Thyroid gland (tissue), 4 donors: ENCODE results near the gene CAD.

Experiments
- POLR2A ChIP-seq, 2 donors: fragments of 450-650 bp; IDR thresholded peaks; one replicate each; pipeline ENCODE4 v1.6.1; 2017; ENCODE audit warnings: antibody characterized with exemption in 2 of 2, mild to moderate bottlenecking in 2 of 2, moderate library complexity in 1 of 2
- TF ChIP-seq, protein P1 (sequence below), 6 experiments: fragments of 200-600 bp in 3 of 6; fragments of 450-650 bp in 3 of 6; sonication (generic) in 3 of 6; IDR thresholded peaks; one replicate each; pipeline ENCODE4 v1.5.1; 2016 to 2019; ENCODE audit warnings: antibody characterized with exemption in 6 of 6, mild to moderate bottlenecking in 2 of 6, inconsistent platforms in 1 of 6, moderate library complexity in 1 of 6

DNA sequence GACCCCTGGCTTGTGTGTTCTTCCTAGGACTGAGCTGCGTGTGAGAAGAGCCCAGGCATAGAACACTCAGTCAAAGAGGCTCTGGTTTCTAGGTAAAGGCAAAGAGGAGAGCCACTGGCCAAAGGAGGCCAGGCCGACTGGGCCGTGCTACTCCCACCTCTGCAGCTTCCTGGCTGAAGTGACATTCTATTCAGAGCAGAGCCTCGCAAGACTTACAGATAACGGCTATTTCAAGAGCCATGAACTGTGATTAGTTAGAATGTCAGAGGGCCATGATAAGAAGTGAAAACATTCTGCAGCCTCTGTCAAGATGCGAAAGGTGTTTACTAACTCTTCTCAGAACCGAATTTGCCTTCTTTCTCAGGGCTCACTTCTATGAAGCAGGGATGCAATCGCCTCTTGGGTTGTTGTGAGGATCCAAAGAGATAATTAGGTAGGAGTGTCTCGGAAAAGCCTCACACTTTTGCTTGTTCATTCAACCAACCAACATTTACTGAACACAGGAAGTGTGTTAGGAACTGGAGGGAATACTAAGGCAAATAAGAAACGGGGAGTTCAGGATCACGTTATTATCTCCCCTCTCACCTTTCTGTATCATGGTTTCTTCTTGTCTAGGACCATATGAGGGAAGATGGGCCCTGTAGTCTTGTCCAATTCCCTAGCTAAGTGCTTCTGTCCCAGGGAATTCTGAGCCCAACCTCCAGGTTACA is 54.6 kb downstream of the CAD start:
- TF ChIP-seq, protein P1, sequence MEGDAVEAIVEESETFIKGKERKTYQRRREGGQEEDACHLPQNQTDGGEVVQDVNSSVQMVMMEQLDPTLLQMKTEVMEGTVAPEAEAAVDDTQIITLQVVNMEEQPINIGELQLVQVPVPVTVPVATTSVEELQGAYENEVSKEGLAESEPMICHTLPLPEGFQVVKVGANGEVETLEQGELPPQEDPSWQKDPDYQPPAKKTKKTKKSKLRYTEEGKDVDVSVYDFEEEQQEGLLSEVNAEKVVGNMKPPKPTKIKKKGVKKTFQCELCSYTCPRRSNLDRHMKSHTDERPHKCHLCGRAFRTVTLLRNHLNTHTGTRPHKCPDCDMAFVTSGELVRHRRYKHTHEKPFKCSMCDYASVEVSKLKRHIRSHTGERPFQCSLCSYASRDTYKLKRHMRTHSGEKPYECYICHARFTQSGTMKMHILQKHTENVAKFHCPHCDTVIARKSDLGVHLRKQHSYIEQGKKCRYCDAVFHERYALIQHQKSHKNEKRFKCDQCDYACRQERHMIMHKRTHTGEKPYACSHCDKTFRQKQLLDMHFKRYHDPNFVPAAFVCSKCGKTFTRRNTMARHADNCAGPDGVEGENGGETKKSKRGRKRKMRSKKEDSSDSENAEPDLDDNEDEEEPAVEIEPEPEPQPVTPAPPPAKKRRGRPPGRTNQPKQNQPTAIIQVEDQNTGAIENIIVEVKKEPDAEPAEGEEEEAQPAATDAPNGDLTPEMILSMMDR (IDR thresholded peaks at IDR 0.05) = no peak
- no peak for TF ChIP-seq POLR2A (IDR thresholded peaks at IDR 0.05)
